Left forelimb (tissue), 1 donor: ENCODE results near the gene UNC13A.
"Not testable (repeated sequence)": the region's sequence is repeated elsewhere in the genome, so short reads cannot be mapped to it uniquely, and the experiment has no call there.

Source experiments
- DNase-seq: peaks from one replicate; pipeline ENCODE4 v3.0.0-alpha.2; 2018; ENCODE audit warnings: low spot score

The UNC13A gene

GRCh38 chr19:17567940-17568339 lies 120.2 kb downstream of the UNC13A start:
- DNase-seq = no peak

- no peak for DNase-seq
Measured at GRCh38 chr19:17565611-17566010, 122.5 kb downstream of the UNC13A start.

- no peak for DNase-seq
Measured at GRCh38 chr19:17564781-17565180, 123.4 kb downstream of the UNC13A start.

- DNase-seq = no peak
Measured at GRCh38 chr19:17562561-17562960, 125.6 kb downstream of the UNC13A start.

- no peak for DNase-seq
Measured at GRCh38 chr19:17562097-17562496, 126.1 kb downstream of the UNC13A start.

GRCh38 chr19:17560205-17560595 lies 128.0 kb downstream of the UNC13A start:
- no peak for DNase-seq

GRCh38 chr19:17557466-17557865 lies 130.7 kb downstream of the UNC13A start:
- DNase-seq = no peak

GRCh38 chr19:17556995-17557394 lies 131.2 kb downstream of the UNC13A start:
- DNase-seq = no peak

GRCh38 chr19:17555929-17556813 lies 132.0 kb downstream of the UNC13A start:
- DNase-seq = no peak

- peak; percentile 96 for DNase-seq
Measured at GRCh38 chr19:17555480-17555928, 132.7 kb downstream of the UNC13A start, which contains the start of gene COLGALT1. Gene COLGALT1, plus strand, starts transcription at chr19:17555649. Its CDS starts 65 bp downstream, at chr19:17555714.

- DNase-seq = no peak
Measured at GRCh38 chr19:17554968-17555479, 133.1 kb downstream of the UNC13A start.

GRCh38 chr19:17553256-17553655 lies 134.9 kb downstream of the UNC13A start:
- DNase-seq = peak; percentile 77

GRCh38 chr19:17552735-17553134 lies 135.4 kb downstream of the UNC13A start:
- DNase-seq = not testable (repeated sequence)
